MM.1S (cell line): ENCODE measurements around the gene AK4.

ENCODE experiments used
- DNase-seq: peaks from one replicate; pipeline ENCODE4 v3.0.0-alpha.2; 2015
- H2AFZ ChIP-seq: fragments of 300-600 bp; sonication (generic); 2 replicates; pipeline ENCODE4 v1.6.0; 2016; ENCODE audit warnings: antibody characterized with exemption, low read length
- H3F3A ChIP-seq: fragments of 300-600 bp; sonication (generic); 2 replicates; pipeline ENCODE4 v1.6.1; 2016; ENCODE audit warnings: mild to moderate bottlenecking, antibody characterized with exemption, low read length, moderate library complexity, mixed read lengths; ENCODE audit not compliant: insufficient read depth
- H3K27ac ChIP-seq: fragments of 300-600 bp; sonication (generic); 2 replicates; pipeline ENCODE4 v1.5.1; 2016; ENCODE audit warnings: mild to moderate bottlenecking, low read length
- H3K27me3 ChIP-seq: fragments of 300-600 bp; sonication (generic); replicated peaks from 2 replicates; pipeline ENCODE4 v1.6.0; 2016; ENCODE audit warnings: low read length; ENCODE audit not compliant: insufficient read depth
- H3K36me3 ChIP-seq: fragments of 300-600 bp; sonication (generic); replicated peaks from 2 replicates; pipeline ENCODE4 v1.6.1; 2016; ENCODE audit warnings: mild to moderate bottlenecking, low read length, mixed read lengths; ENCODE audit not compliant: insufficient read depth
- H3K4me1 ChIP-seq: fragments of 300-600 bp; sonication (generic); 2 replicates; pipeline ENCODE4 v1.6.1; 2016; ENCODE audit warnings: low read length, mixed read lengths
- H3K4me2 ChIP-seq: fragments of 300-600 bp; sonication (generic); 2 replicates; pipeline ENCODE4 v1.6.0; 2016; ENCODE audit warnings: low read depth, low read length
- H3K4me3 ChIP-seq: fragments of 300-600 bp; sonication (generic); 2 replicates; pipeline ENCODE4 v1.5.1; 2016; ENCODE audit warnings: low read length, mixed read lengths
- H3K79me2 ChIP-seq: fragments of 300-600 bp; sonication (generic); 2 replicates; pipeline ENCODE4 v1.6.1; 2016; ENCODE audit warnings: mixed run types, low read length, mixed read lengths
- H3K9ac ChIP-seq: fragments of 300-600 bp; sonication (generic); 2 replicates; pipeline ENCODE4 v1.6.1; 2016; ENCODE audit warnings: low read length, mixed read lengths
- H3K9me2 ChIP-seq: fragments of 300-600 bp; sonication (generic); replicated peaks from 2 replicates; pipeline ENCODE4 v1.6.1; 2016; ENCODE audit warnings: mild to moderate bottlenecking, low read length, mixed read lengths; ENCODE audit not compliant: insufficient read depth
- H3K9me3 ChIP-seq: fragments of 300-600 bp; sonication (generic); replicated peaks from 2 replicates; pipeline ENCODE4 v1.6.1; 2016; ENCODE audit warnings: mild to moderate bottlenecking, low read length, mixed read lengths; ENCODE audit not compliant: insufficient read depth
- H4K20me1 ChIP-seq: fragments of 300-600 bp; sonication (generic); 2 replicates; pipeline ENCODE4 v1.6.1; 2016; ENCODE audit warnings: mild to moderate bottlenecking, low read length, moderate library complexity, mixed read lengths; ENCODE audit not compliant: insufficient read depth
- EZH2 ChIP-seq: fragments of 300-600 bp; sonication (generic); optimal IDR thresholded peaks from 2 replicates; pipeline ENCODE3; 2017; ENCODE audit warnings: low read depth, mild to moderate bottlenecking, antibody characterized with exemption, low read length, mixed read lengths
- EZH2phosphoT487 ChIP-seq: fragments of 300-600 bp; sonication (generic); IDR thresholded peaks from 2 replicates; pipeline ENCODE4 v1.6.1; 2018; ENCODE audit warnings: antibody characterized with exemption, low read length
- TF ChIP-seq, protein P1 (sequence below): fragments of 300-600 bp; sonication (generic); IDR thresholded peaks from 2 replicates; pipeline ENCODE4 v1.5.1; 2016; ENCODE audit warnings: antibody characterized with exemption, low read length, mixed read lengths

The AK4 gene

DNA sequence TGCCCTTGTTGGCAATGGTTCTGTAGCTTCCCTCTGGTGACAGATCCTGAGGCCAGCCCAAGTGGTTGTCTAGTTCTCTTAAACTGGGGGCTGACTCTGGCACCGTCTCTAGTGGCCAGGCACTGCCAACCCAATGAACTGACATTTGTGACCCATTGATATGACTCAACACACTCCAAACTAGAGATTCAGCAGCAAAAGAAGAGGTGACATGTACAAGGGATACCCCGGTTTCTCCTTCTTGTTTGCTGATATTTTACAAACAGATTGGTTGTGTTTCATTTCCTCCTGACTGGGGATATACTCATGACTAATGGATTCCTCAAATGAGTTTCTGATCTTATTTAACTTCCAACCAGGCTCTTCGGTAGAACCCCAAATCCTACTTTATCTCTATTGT is 95.5 kb downstream of the AK4 start:
- no peak overlapping the region for H3K4me2 ChIP-seq
- TF ChIP-seq, protein P1, sequence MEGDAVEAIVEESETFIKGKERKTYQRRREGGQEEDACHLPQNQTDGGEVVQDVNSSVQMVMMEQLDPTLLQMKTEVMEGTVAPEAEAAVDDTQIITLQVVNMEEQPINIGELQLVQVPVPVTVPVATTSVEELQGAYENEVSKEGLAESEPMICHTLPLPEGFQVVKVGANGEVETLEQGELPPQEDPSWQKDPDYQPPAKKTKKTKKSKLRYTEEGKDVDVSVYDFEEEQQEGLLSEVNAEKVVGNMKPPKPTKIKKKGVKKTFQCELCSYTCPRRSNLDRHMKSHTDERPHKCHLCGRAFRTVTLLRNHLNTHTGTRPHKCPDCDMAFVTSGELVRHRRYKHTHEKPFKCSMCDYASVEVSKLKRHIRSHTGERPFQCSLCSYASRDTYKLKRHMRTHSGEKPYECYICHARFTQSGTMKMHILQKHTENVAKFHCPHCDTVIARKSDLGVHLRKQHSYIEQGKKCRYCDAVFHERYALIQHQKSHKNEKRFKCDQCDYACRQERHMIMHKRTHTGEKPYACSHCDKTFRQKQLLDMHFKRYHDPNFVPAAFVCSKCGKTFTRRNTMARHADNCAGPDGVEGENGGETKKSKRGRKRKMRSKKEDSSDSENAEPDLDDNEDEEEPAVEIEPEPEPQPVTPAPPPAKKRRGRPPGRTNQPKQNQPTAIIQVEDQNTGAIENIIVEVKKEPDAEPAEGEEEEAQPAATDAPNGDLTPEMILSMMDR = no peak
- TF ChIP-seq EZH2 (no peak), EZH2phosphoT487 (no peak)
- no peak overlapping the region for H3K27ac ChIP-seq
- H4K20me1 ChIP-seq = no peaks in the 10 kb centered on the region
- no peak for DNase-seq
- no peak overlapping the region for H3K4me3 ChIP-seq
- H3K9me2 ChIP-seq = no peaks in the 10 kb centered on the region
- no peak overlapping the region for H2AFZ ChIP-seq
- H3K27me3 ChIP-seq = no peaks in the 10 kb centered on the region
- H3F3A ChIP-seq = no peaks in the 10 kb centered on the region
- no peaks in the 10 kb centered on the region for H3K4me1 ChIP-seq
- no peaks in the 10 kb centered on the region for H3K79me2 ChIP-seq
- no peaks in the 10 kb centered on the region for H3K9me3 ChIP-seq
- no peaks in the 10 kb centered on the region for H3K36me3 ChIP-seq
- no peak overlapping the region for H3K9ac ChIP-seq

DNA sequence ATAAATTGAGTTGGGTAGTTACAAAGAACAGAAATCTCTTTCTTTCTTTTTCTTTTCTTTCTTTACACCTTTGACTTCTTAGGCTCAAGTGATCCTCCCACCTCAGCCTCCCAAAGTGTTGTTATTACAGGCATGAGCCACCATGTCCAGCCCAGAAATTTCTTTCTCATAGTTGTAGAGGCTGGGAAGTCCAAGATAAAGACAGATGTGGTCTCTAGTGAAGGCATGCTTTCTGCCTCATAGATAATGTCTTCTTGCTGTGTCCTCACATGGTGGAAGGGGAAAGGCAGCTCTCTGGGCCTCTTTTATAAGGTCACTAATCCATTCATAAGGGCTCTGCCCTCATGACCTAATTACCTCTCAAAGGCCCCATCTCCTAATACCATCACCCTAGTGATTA is 97.3 kb downstream of the AK4 start:
- DNase-seq = no peak
- no peaks in the 10 kb centered on the region for H3K9me2 ChIP-seq
- H3K9me3 ChIP-seq = no peaks in the 10 kb centered on the region
- H3K4me2 ChIP-seq = no peak overlapping the region
- no peak overlapping the region for H3K27ac ChIP-seq
- H3K4me3 ChIP-seq = no peak overlapping the region
- H3F3A ChIP-seq = no peaks in the 10 kb centered on the region
- no peaks in the 10 kb centered on the region for H3K79me2 ChIP-seq
- H3K9ac ChIP-seq = no peak overlapping the region
- no peaks in the 10 kb centered on the region for H4K20me1 ChIP-seq
- H3K36me3 ChIP-seq = no peaks in the 10 kb centered on the region
- TF ChIP-seq, protein P1 = no peak
- no peak for TF ChIP-seq EZH2phosphoT487
- H3K27me3 ChIP-seq = no peaks in the 10 kb centered on the region
- no peaks in the 10 kb centered on the region for H3K4me1 ChIP-seq
- no peak overlapping the region for H2AFZ ChIP-seq

DNA sequence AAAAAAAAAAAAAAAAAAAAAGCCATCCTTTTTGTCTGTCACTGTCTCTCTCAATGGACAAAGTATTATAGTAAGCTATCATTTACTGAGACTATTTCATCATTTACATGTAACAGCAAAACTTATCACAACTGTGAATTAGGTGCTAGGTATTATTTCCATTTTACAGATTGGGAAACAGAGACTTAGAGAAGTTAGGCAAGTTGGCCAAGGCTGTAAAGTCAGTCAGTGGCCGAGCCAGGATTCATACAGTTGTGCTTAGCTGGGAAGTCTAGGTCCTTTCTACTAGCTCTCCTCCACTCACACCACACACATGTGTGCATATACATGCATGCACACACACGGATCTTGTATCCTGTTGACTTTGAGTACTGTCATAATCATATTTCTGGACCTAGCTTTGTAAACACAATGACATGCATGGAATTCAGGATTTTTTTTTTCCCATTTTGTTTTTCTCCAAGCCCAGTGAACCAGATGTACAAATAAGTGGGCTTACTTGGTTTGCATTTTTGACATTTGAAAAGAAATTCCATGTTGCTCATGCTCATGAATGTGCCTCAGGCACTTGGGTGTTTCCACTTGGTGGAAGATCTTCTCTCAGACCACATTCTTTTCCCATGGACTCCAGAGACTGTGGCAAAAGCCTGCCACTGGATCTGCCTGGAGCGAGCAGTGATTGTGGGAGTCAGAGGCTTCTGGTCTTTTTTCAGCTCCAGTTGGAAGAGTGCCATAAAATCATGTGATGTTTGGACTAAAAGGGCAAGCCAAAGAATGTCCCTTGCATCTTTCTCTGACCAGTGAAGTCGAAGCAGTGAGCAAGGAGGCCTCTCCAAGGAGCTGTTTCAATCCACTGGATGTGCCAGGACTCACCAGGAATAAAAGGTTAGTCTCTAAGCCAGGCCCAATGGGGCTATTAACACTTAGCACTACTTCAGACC is 99.7 kb downstream of the AK4 start:
- H3K4me1 ChIP-seq = no peaks in the 10 kb centered on the region
- no peaks in the 10 kb centered on the region for H3F3A ChIP-seq
- no peaks in the 10 kb centered on the region for H3K9me2 ChIP-seq
- no peak for DNase-seq
- no peaks in the 10 kb centered on the region for H4K20me1 ChIP-seq
- no peaks in the 10 kb centered on the region for H3K36me3 ChIP-seq
- no peaks in the 10 kb centered on the region for H3K27me3 ChIP-seq
- H3K9ac ChIP-seq = no peak overlapping the region
- no peak overlapping the region for H3K4me2 ChIP-seq
- no peak overlapping the region for H2AFZ ChIP-seq
- H3K4me3 ChIP-seq = no peak overlapping the region
- H3K27ac ChIP-seq = no peak overlapping the region
- TF ChIP-seq EZH2 (no peak), EZH2phosphoT487 (no peak)
- TF ChIP-seq, protein P1 = no peak
- H3K9me3 ChIP-seq = no peaks in the 10 kb centered on the region
- no peaks in the 10 kb centered on the region for H3K79me2 ChIP-seq
